GM18907 (cell line): ENCODE results near the gene GRIN2C.

Experiments used
- ATAC-seq: cut with Tn5 transposase; IDR thresholded peaks from one replicate; pipeline ENCODE4 v1.9.1; 2021; ENCODE audit warnings: mild to moderate bottlenecking, moderate library complexity; ENCODE audit not compliant: unreplicated experiment

Gene GRIN2C

GRCh38 chr17:74850310-74850709 lies 9.4 kb downstream of the GRIN2C start:
- no peak for ATAC-seq

GRCh38 chr17:74848656-74849399 lies 10.9 kb downstream of the GRIN2C start:
- no peak for ATAC-seq

- no peak for ATAC-seq
Measured at GRCh38 chr17:74846621-74847020, 13.1 kb downstream of the GRIN2C start.

- ATAC-seq: no peak
Measured at GRCh38 chr17:74843352-74843627, 16.4 kb downstream of the GRIN2C start.

GRCh38 chr17:74842599-74843351 lies 16.9 kb downstream of the GRIN2C start:
- ATAC-seq: no peak

- ATAC-seq: no peak
Measured at GRCh38 chr17:74842146-74842598, 17.5 kb downstream of the GRIN2C start.

- no peak for ATAC-seq
Measured at GRCh38 chr17:74840989-74841666, 18.6 kb downstream of the GRIN2C start.

GRCh38 chr17:74839990-74840852 lies 19.5 kb downstream of the GRIN2C start:
- no peak for ATAC-seq

- no peak for ATAC-seq
Measured at GRCh38 chr17:74838274-74838673, 21.4 kb downstream of the GRIN2C start.

GRCh38 chr17:74836691-74837467 lies 22.8 kb downstream of the GRIN2C start:
- ATAC-seq: no peak

GRCh38 chr17:74836191-74836590 lies 23.5 kb downstream of the GRIN2C start:
- ATAC-seq: no peak

GRCh38 chr17:74833501-74834377 lies 25.9 kb downstream of the GRIN2C start:
- no peak for ATAC-seq

- ATAC-seq: no peak
Measured at GRCh38 chr17:74832421-74832820, 27.3 kb downstream of the GRIN2C start.

- ATAC-seq: no peak
Measured at GRCh38 chr17:74831444-74832146, 28.1 kb downstream of the GRIN2C start.

GRCh38 chr17:74830861-74831260 lies 28.8 kb downstream of the GRIN2C start:
- no peak for ATAC-seq

GRCh38 chr17:74827800-74828199 lies 31.9 kb downstream of the GRIN2C start:
- no peak for ATAC-seq

- ATAC-seq: no peak
Measured at GRCh38 chr17:74825952-74826719, 33.5 kb downstream of the GRIN2C start.
